ENCODE measurements around the gene PMVK.

DNA sequence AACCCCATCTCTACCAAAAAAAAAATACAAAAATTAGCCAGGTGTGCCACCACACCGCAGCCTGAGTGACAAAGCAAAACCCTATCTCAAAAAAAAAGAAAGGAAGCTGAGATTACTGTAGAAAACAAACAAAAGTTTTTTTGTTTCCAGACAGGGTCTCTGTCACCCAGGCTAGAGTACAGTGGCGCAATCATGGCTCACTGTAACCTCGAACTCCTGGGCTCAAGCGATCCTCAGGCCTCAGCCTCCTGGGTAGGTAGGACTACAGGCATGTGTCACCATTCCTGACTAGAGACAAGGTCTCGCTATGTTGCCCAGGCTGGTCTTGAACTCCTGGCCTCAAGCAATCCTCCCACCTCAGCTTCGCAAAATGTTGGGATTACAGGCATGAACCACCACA, 27.8 kb upstream of the PMVK start:
- TF ChIP-seq, protein P1, sequence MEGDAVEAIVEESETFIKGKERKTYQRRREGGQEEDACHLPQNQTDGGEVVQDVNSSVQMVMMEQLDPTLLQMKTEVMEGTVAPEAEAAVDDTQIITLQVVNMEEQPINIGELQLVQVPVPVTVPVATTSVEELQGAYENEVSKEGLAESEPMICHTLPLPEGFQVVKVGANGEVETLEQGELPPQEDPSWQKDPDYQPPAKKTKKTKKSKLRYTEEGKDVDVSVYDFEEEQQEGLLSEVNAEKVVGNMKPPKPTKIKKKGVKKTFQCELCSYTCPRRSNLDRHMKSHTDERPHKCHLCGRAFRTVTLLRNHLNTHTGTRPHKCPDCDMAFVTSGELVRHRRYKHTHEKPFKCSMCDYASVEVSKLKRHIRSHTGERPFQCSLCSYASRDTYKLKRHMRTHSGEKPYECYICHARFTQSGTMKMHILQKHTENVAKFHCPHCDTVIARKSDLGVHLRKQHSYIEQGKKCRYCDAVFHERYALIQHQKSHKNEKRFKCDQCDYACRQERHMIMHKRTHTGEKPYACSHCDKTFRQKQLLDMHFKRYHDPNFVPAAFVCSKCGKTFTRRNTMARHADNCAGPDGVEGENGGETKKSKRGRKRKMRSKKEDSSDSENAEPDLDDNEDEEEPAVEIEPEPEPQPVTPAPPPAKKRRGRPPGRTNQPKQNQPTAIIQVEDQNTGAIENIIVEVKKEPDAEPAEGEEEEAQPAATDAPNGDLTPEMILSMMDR (IDR thresholded peaks at IDR 0.05): no peak
- no peak for TF ChIP-seq POLR2AphosphoS5 (IDR thresholded peaks at IDR 0.05)

All from breast epithelium (tissue), 3 donors.